GM23248 (cell line): ENCODE results near the gene ZMYM3.

Source experiments
- EZH2 ChIP-seq: fragments of 200-600 bp; sonication (generic); IDR thresholded peaks from 2 replicates; pipeline ENCODE4 v1.6.1; 2018; ENCODE audit warnings: antibody characterized with exemption, mild to moderate bottlenecking; ENCODE audit not compliant: insufficient read depth, poor library complexity, severe bottlenecking
- EZH2phosphoT487 ChIP-seq: fragments of 200-600 bp; sonication (generic); IDR thresholded peaks from 2 replicates; pipeline ENCODE4 v1.6.1; 2018; ENCODE audit warnings: antibody characterized with exemption, moderate library complexity, mild to moderate bottlenecking, low read depth; ENCODE audit not compliant: insufficient read depth

DNA sequence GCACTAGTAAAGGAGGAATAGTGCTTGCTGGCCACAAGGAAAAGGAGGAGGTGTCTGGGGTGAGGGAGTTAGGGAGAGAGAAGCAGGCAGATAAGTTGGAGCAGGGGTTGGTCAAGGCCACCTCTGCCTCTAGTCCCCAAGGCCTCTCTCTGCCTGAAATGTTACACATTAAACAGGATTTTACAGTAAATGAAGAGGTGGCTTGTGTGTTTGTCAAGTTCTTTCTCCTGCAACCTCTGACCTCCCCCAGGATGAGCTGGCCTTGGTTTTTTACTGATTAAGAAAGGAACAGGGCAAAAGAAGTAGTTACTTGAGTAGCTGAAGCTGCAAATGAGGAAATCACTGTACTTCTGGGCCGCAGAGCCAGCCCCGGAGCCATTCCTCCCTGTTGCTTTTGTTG, 28.9 kb downstream of the ZMYM3 start:
- TF ChIP-seq EZH2, result no peak
- TF ChIP-seq EZH2phosphoT487, result no peak
